NCI-H2227 (cell line): ENCODE results near the gene KRTAP4-16.
"Not testable (repeated sequence)": the region's sequence is repeated elsewhere in the genome, so short reads cannot be mapped to it uniquely, and the experiment has no call there.

ENCODE experiments used
- DNase-seq: peaks from one replicate; lab custom pipeline; 2025; ENCODE audit not compliant: unreplicated experiment; lab: John Stamatoyannopoulos, UW

The KRTAP4-16 gene

GRCh38 chr17:41101586-41102259 lies at the start of gene KRTAP4-16:
TSS of gene KRTAP4-16 (minus strand) at chr17:41102209. CDS start at chr17:41102209, 0 bp downstream.
- peak; percentile 36 for DNase-seq

DNA sequence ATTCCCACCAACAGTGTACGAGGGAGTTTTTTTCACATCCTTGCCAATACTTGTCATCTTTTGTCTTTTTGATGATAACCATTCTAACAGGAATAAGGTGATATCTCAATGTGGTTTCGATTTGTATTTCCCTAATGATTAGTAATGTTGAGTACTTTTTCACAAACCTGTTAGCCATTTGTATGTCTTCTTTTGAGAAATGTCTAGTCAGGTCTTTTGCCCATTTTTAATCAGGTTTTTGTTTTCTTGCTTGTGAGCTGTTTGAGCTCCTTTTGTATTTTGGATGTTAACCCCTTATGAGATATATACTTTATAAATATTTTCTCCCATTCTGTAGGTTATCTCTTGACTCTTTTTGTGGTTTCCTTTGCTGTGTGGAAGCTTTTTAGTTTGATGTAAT lies 49.5 kb upstream of the KRTAP4-16 start:
- DNase-seq, result no peak

GRCh38 chr17:41150026-41150425 lies 48.0 kb upstream of the KRTAP4-16 start:
- no peak for DNase-seq

- DNase-seq, result no peak
Measured at GRCh38 chr17:41149652-41149985, 47.6 kb upstream of the KRTAP4-16 start, which contains the start of gene KRTAP4-5. TSS of gene KRTAP4-5 (minus strand) at chr17:41149825. CDS start at chr17:41149767, 58 bp downstream.

DNA sequence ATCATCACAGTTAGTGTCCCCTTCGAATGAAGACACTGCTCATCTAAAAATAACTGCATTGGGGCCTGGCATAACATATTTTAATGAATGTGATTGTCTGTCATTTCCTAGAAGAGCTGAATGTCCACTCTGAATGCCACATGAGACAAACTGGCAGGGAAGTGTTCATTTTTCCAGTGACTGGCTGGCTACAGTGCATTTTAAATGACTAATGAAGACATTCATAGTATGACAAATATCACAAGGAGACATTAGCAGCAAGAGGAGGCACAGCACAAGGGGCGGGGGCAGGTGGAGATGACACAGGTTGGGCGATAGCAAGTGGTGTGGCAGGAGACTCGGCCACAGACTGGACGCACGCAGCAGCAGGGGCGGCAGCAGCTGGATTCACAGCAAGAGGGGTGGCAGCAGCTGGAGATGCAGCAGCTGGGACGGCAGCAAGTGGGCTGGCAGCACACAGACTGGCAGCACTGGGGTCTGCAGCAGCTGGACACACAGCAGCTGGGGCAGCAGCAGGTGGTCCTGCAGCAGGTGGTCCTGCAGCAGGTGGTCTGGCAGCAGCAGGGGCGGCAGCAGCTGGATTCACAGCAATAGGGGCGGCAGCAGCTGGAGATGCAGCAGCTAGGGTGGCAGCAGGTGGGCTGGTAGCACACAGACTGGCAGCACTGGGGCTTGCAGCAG lies 47.1 kb upstream of the KRTAP4-16 start:
- not testable (repeated sequence) for DNase-seq

DNA sequence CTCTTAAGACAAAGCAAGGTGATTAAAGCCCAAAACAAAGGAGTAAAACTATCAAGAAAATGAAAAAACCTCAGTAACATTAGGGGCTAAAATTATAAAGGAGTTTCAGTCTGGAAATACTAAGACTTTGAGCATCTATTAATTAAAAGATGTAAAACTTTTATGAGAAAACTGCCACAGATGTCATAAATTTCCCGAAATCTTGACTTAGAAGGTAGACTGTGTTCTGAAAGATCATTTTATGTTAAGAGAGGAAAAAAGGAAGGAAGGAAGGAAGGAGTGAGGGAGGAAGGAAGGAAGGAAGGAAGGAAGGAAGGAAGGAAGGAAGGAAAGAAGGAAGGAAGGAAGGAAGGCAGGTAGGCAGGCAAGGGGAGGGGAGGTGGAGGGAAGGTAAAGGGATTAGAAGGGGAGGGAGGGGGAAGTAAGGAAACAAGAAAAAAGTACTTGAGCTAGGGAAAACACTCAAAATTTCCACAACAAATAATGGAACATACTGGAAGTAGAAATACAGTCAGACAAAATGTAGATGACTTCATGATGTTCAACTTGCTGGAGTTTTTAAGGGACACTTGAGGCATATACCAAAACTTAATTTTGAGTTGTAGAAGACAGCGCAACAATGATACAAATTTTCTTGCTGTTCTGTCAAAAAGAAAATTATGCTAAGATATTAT lies 45.7 kb upstream of the KRTAP4-16 start:
- no peak for DNase-seq

GRCh38 chr17:41145261-41145660 lies 43.3 kb upstream of the KRTAP4-16 start:
- no peak for DNase-seq

DNA sequence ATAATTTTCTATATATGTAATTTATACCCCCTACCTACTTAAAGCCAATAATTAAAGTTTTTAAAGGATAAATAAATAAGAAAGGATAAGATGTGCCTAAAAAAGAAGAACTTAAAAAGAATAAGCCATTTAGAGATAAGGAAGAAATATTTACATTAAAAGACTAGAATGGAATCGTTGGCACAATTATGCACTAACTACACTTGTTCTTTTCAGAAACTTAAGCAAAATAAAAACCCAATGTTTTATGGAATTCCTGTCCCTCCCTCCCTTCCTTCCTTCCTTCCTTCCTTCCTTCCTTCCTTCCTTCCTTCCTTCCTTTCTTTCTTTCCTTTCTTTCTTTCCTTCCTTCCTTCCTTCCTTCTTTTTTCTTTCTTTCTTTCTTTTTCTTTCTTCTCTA lies 42.8 kb upstream of the KRTAP4-16 start:
- no peak for DNase-seq

- no peak for DNase-seq
Measured at GRCh38 chr17:41141361-41141760, 39.4 kb upstream of the KRTAP4-16 start.

DNA sequence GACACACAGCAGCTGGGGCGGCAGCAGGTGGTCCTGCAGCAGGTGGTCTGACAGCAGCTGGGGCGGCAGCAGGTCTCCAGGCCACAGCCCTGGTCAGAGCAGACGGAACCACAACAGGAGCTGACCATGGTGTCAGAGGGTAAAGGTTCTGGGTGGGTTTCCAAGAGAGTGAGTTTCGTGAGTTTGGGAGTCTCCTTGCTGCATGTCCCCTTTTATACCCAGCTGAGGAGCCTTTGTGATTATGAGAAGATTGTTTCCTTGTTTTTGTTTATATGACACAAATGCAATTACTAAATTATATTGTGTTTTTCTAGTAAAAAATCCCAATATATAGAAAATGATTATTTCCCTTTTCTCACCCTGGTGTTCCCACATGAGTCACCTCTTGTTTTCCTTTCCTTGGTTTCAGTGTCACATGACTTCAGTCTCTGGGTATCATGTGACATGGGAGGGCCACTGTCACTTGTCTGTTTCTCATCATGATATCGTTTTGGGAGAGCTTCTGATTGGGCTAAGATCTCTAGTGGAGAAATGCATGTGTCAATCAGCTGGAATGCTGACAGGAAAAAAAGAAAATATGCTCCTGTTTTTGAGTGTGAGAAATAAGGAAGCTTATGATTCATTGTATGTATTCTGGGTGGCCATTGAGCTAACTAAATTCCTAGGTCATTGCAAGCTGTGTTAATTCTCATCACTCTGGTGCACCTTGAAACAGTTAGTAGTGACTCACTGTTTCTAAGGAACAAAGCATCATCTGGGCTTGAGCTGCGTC lies 38.5 kb upstream of the KRTAP4-16 start, which contains the start of gene KRTAP4-6:
Gene KRTAP4-6, minus strand, starts transcription at position 185 of the 772 bp plus-strand sequence. Its CDS starts 57 bp downstream, at position 128.
- DNase-seq, result no peak

- DNase-seq, result not testable (repeated sequence)
Measured at GRCh38 chr17:41139865-41140264, 37.9 kb upstream of the KRTAP4-16 start.

DNA sequence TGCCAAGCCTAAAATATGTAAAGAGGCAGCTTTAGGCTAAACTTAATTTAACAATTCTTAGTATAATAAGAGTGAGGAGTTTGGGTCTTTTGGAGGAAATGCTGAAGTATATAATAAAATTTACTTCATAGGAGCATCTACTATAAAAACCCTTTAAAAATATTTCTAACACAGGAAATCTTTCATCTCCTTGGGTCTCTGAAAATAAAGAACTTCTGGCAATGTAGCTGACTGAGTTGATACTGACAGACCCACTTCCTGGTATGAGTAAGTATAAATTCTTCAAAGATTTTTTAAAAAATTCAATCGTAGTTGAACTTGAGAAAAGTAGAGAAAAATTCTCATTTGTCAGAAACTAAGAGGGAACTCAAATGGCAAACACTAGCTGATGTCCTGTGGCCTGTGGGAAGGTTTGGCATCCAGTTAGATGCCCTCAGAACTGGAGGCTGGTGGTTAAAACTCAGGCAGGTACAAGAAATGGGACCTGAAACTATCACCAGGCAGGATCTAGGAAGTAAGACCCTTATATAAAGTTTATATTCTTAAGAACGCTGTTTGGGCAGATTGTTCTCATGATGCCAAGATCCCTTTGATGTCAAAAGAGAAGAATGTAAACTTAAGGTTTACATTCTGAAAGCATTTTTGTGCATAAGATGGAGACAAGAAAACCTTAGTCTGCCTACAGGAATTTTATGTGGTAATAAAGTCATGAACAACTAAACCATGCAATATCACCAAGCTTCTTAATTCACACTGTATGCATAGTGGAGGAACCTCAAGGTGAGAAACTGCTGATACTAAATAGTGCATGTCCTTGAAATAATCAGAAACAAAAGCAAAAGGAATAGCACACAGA lies 32.1 kb upstream of the KRTAP4-16 start:
- DNase-seq, result no peak

DNA sequence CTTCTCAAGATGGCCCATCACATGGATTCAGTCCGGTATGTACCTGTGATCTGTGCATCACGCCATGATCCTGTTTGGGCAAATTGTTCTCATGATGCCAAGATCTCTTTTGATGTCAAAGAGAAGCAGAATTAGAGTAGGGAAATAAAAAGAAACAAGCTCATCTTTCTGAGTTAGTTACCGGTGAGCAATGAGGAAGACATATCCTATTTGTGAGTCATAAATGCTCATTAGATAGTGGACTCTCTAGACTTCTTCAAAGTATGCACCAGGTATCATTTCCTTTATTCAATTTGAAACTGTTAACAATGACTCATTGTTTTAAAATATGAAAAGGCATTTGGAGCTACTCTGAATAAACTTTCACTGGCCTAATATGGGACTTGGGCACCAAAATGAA lies 30.0 kb upstream of the KRTAP4-16 start:
- DNase-seq, result no peak

- no peak for DNase-seq
Measured at GRCh38 chr17:41127371-41127770, 25.4 kb upstream of the KRTAP4-16 start.

DNA sequence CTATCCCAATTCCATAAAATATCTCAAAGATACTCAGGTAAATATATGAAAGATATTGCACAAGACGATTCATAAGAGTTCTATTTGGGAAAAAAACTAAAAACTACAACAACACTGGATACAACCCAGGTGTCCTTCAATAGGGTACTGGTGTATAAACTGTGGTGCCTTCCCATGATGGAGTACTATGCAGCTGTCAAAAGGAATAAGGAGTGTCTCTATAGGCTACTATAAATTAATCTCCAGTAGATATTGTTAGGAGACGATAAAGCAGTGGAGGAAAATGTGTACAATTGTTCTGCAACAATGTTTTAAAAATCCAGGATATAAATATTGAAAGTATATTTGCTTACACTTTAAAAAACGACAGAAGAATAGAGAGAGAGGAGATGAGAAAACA lies 24.4 kb upstream of the KRTAP4-16 start:
- no peak for DNase-seq

DNA sequence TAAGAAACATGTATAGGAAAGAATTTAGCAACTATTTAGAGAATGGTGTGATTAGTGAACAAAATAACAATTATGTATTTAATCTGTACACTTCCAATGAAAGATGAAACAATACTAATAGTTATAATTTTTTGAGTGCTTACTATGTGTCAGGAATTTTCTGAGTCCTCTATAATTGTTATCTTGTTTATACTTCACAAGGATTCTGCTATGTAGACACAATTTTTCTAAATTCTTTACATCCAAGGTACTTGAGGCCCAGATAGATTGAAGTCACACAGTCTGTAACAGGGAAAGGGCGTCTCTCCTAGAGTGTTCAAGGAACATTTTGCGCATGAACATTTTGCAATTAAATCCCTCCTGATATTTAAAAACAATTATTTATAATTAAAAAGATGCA lies 23.1 kb upstream of the KRTAP4-16 start:
- DNase-seq, result no peak

DNA sequence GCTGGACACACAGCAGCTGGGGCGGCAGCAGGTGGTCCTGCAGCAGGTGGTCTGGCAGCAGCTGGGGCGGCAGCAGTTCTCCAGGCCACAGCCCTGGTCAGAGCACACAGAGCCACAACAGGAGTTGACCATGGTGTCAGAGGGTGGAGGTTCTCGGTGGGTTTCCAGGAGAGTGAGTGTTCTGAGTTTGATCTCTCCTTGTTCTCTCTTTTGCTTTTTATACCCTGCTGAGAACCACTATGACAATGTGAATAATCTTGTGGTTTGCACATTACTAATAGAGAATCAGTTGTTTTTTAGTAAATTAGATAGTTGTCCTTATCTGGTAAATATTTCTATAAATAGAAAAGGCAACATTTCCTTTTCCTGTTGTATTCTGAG lies 22.0 kb upstream of the KRTAP4-16 start, which contains the start of gene KRTAP4-12:
Gene KRTAP4-12, minus strand, starts transcription at position 192 of the 381 bp plus-strand sequence. Its CDS starts 60 bp downstream, at position 132.
- not testable (repeated sequence) for DNase-seq

- not testable (repeated sequence) for DNase-seq
Measured at GRCh38 chr17:41123292-41123990, 21.4 kb upstream of the KRTAP4-16 start.

GRCh38 chr17:41121742-41122141 lies 19.7 kb upstream of the KRTAP4-16 start:
- no peak for DNase-seq
